OCI-LY7 (cell line): ENCODE results near the gene SHH.

Experiments used
- EZH2phosphoT487 ChIP-seq: fragments of 200-600 bp; sonication (generic); IDR thresholded peaks from 2 replicates; pipeline ENCODE4 v1.6.1; 2018; ENCODE audit warnings: low read depth, borderline replicate concordance, mild to moderate bottlenecking, mixed run types, antibody characterized with exemption, low read length, moderate library complexity, mixed read lengths
- TF ChIP-seq, protein P1 (sequence below): fragments of 200-600 bp; sonication (generic); conservative IDR thresholded peaks from 2 replicates; pipeline ENCODE4 v1.5.1; 2014; ENCODE audit warnings: mild to moderate bottlenecking, antibody characterized with exemption, low read length, moderate library complexity, mixed read lengths

DNA sequence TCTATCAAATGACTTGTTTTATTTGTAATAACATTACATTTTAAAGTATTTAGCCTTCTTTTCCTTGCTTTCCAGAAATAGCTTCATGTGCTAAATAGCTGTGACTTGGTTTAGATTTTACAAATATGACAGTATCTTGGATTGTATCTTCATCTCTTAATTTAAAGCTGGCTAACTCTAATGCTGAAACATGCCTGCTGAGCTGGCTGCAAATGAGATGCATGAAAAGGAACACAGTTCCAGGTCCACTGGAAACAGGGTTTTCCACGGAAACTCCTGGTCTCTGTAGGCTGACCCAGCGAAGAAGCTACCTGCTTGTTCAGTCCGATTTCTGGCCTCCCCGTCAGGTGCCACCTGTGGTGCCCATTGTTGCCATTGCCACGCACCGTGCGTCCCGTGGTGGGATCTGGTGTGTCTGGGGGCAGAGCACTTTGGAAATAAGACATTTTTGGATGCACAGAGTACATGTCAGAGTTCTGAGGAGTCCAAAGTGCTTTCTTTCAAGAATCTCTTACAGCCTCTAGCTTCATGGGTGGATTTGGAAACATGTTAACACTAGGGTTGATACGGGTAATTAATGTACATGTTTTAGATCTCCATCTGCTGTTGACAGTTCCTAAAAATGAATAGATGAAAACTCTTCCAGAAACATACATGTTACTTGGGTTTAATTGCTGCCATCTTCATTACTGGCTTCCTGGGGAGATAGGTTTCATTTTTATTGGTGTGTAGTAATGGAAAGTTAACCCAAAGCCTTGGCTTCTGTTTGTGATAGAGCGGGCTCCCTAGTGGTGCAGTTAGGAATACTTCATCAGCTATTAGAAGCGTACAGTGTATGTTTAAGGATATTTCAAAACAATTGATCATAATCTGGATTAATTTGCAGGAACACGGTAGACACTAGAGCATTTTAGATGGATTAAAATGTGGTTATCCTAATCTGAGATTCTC, 45.0 kb downstream of the SHH start:
- TF ChIP-seq, protein P1, sequence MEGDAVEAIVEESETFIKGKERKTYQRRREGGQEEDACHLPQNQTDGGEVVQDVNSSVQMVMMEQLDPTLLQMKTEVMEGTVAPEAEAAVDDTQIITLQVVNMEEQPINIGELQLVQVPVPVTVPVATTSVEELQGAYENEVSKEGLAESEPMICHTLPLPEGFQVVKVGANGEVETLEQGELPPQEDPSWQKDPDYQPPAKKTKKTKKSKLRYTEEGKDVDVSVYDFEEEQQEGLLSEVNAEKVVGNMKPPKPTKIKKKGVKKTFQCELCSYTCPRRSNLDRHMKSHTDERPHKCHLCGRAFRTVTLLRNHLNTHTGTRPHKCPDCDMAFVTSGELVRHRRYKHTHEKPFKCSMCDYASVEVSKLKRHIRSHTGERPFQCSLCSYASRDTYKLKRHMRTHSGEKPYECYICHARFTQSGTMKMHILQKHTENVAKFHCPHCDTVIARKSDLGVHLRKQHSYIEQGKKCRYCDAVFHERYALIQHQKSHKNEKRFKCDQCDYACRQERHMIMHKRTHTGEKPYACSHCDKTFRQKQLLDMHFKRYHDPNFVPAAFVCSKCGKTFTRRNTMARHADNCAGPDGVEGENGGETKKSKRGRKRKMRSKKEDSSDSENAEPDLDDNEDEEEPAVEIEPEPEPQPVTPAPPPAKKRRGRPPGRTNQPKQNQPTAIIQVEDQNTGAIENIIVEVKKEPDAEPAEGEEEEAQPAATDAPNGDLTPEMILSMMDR, result no peak
- TF ChIP-seq EZH2phosphoT487, result no peak
